Measurements from ENCODE around the gene CLEC18A.
"Not testable (repeated sequence)": the region's sequence is repeated elsewhere in the genome, so short reads cannot be mapped to it uniquely, and the experiment has no call there.

DNA sequence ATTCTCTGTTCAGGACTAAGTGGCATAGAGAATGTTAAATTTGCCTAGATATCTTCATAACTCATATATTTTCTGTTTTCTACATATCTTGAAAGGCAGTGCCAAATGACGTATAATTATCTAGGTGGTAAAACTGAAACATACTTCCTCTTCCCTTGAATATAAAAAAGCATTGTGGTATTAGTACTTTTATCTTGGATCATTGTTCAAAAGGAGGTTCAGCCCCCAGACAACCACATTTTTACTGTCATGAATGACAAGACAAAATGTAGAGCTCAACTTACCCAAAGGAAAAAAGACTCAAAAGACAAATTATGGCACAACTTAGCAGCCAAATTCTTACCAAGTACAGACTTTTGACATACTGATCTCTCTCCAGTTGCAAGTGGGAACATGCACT is 34.1 kb downstream of the CLEC18A start:
- TF ChIP-seq, protein P1, sequence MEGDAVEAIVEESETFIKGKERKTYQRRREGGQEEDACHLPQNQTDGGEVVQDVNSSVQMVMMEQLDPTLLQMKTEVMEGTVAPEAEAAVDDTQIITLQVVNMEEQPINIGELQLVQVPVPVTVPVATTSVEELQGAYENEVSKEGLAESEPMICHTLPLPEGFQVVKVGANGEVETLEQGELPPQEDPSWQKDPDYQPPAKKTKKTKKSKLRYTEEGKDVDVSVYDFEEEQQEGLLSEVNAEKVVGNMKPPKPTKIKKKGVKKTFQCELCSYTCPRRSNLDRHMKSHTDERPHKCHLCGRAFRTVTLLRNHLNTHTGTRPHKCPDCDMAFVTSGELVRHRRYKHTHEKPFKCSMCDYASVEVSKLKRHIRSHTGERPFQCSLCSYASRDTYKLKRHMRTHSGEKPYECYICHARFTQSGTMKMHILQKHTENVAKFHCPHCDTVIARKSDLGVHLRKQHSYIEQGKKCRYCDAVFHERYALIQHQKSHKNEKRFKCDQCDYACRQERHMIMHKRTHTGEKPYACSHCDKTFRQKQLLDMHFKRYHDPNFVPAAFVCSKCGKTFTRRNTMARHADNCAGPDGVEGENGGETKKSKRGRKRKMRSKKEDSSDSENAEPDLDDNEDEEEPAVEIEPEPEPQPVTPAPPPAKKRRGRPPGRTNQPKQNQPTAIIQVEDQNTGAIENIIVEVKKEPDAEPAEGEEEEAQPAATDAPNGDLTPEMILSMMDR (IDR thresholded peaks at IDR 0.05), result not testable (repeated sequence)
- not testable (repeated sequence) for TF ChIP-seq EZH2 (IDR thresholded peaks at IDR 0.05; ENCODE audit: borderline replicate concordance, insufficient read depth, low read depth, low read length, poor library complexity, severe bottlenecking)

All from B cell (primary cell).